ENCODE data around the gene DDX47.

Gene DDX47

GRCh38 chr12:12877153-12877768 lies 64.1 kb downstream of the DDX47 start:
- DNase-seq: no peak

- no peak for DNase-seq
Measured at GRCh38 chr12:12877781-12878455, 64.8 kb downstream of the DDX47 start.
